Measurements from ENCODE around the gene AP1S3.
A peak's percentile ranks its signal among the peaks of the same experiment; 100 is the strongest.
"Not testable (repeated sequence)": the region's sequence is repeated elsewhere in the genome, so short reads cannot be mapped to it uniquely, and the experiment has no call there.

The AP1S3 gene

GRCh38 chr2:223797811-223798721 is 39.3 kb downstream of the AP1S3 start:
- peak in 1 of 5 experiments; percentile 1 for DNase-seq

DNA sequence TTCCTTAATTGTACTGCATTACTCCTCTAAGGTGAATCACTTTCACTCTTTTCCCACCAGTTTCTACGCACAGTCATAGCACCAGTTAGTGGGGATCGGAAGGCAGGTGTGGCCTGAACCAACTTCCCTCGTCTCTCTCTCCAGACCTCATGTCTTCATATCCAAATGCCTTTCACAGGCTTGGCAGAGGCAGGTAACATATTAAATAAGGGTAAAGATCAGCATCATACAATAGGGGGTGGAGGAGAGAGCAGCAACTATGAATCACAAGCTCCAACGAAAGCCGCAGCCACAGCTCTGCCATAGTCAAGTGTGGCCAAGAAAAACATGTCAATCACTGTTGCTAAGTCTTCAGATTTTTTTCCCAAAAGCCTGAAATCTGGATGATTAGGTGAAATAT is 40.3 kb downstream of the AP1S3 start:
- no peak for DNase-seq

- no peak for DNase-seq
Observed at GRCh38 chr2:223789423-223789822, 48.0 kb downstream of the AP1S3 start.

- DNase-seq = no peak
Observed at GRCh38 chr2:223788826-223789225, 48.6 kb downstream of the AP1S3 start.

- not testable (repeated sequence) for DNase-seq
Observed at GRCh38 chr2:223788106-223788505, 49.3 kb downstream of the AP1S3 start.

- no peak for DNase-seq
Observed at GRCh38 chr2:223787358-223787757, 50.0 kb downstream of the AP1S3 start.

DNA sequence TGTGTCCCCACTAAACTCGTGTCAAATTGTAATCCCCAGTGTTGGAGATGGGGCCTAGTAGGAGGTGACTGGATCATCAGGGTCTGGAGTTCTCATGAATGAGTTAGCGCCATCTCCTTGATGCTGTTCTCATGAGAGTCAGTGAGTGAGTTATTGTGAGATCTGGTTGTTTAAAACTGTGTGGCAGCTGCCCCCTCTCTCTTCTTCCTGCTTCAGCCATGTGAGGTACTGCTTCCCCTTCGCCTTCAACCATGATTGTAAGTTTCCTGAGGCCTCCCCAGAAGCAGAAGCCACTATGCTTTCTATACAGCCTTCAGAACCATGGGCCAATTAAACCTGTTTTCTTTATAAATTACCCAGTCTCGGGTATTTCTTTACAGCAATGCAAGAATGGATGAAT is 50.4 kb downstream of the AP1S3 start:
- DNase-seq = no peak

DNA sequence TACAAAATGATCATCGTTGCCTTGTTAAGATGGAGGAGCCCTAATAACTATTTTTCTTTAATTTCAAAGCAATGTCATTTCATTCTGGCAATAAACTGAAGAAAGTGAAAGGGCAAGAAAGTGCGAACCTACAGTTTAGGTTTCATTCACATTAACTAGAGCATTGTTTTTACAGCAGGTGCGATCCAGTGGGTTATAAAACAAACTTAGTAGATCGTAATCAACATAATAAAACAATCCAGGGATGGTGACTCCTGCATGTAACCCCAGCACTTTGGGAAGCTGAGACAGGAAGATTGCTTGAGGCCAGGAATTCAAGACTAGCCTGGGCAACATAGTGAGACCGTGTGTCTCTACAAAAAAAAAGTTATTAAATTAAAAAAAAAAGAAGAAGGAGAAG is 51.1 kb downstream of the AP1S3 start:
- DNase-seq = no peak

- DNase-seq = no peak
Observed at GRCh38 chr2:223784221-223784772, 53.1 kb downstream of the AP1S3 start.

DNA sequence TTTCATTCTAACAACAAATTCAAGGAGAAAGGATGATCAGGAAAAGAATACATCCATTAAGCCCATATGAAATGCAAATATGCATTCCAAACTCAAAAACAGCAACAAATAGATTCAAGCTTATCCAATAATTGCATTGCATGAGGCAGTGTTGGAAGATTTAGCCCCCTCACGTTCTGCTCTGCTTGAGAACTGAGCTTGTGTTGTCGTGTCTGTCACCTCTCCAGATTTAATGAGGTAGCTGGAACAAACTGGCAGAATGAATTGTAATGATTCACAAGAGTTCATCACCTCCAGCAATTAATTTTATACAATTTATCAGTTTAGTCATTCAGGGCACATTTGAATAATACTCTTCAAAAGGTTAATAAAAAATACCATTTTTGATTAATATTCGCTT is 54.8 kb downstream of the AP1S3 start:
- DNase-seq = no peak

- no peak for DNase-seq
Observed at GRCh38 chr2:223781560-223781959, 55.8 kb downstream of the AP1S3 start.

GRCh38 chr2:223779877-223780276 is 57.5 kb downstream of the AP1S3 start:
- peak in 2 of 5 experiments; percentile 12 to 83 for DNase-seq

GRCh38 chr2:223774193-223774592 is 63.2 kb downstream of the AP1S3 start:
- DNase-seq = no peak

- DNase-seq = no peak
Observed at GRCh38 chr2:223772363-223772762, 65.0 kb downstream of the AP1S3 start.

DNA sequence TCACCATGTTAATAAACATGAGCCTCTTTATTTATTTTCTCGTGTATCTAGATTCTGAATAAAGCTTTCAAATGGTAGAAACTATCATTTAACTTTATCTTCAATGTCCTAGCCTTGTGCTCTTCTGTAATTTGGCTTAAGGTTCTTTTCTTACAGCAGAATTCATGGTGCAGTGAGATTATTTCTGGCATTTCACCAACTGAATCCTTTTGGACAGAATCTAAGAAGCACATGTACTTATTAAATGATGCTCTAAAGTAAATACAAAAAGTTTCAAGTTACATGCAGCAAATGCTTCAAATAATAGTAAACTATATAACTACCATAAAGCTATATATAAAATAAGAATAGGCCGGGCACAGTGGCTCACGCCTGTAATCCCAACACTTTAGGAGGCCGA is 65.9 kb downstream of the AP1S3 start:
- DNase-seq = no peak

- no peak for DNase-seq
Observed at GRCh38 chr2:223768179-223768578, 69.2 kb downstream of the AP1S3 start.

GRCh38 chr2:223767341-223767740 is 70.0 kb downstream of the AP1S3 start:
- DNase-seq = no peak

DNA sequence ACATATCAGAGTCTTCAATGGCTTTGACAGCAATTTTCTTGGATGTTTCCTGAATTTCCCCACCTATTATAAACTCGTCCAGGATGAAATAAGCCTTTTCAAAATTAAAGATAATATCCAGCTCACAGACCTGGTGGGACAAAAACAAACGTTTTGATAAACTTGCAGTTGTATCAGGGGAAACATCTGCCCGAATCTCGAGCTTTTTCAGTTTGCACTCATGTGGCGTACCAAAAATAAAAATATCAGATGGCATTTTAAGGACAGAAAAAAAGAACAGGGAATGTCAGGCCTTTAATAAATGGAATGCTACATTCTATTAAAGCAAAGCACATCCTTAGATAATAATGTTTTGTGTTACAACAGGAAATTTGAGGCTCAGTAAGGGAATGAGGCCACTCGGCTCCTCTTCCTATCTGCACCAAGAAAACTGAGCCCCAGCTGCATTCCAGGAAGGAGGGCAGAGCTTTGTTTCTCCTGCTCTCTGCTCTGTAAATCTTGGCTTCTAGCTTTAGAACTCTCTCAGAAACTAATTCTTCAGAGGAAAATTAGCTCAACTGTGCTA is 72.1 kb downstream of the AP1S3 start:
- DNase-seq = no peak

GRCh38 chr2:223764796-223765195 is 72.6 kb downstream of the AP1S3 start:
- no peak for DNase-seq

- DNase-seq = no peak
Observed at GRCh38 chr2:223762853-223763252, 74.5 kb downstream of the AP1S3 start.

DNA sequence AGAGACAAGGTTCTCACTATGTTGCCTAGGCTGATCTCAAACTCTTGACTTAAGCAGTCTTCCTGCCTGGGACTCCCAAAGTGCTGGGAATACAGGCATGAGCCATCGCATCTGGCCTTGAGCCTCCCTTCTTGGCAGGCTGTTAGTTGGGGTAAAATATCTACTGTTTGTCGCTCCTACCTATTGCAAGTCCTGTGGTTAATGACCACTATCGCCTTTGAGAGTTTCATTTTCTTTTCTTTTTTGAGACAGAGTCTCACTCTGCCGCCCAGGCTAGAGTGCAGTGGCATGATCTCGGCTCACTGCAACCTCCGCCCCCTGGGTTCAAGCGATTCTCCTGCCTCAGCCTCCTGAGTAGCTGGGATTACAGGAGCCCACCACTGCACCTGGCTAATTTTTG is 75.6 kb downstream of the AP1S3 start:
- peak in 2 of 5 experiments; percentile 5 to 11 for DNase-seq

GRCh38 chr2:223760838-223761502 is 76.4 kb downstream of the AP1S3 start:
- peak in 2 of 5 experiments; percentile 77 to 93 for DNase-seq
